COLO829 (cell line): Measurements from ENCODE around the gene ATP2B1.

Experiments
- DNase-seq: peaks from one replicate; pipeline ENCODE4 v3.0.0; 2012; ENCODE audit warnings: low spot score

ATP2B1 gene

DNA sequence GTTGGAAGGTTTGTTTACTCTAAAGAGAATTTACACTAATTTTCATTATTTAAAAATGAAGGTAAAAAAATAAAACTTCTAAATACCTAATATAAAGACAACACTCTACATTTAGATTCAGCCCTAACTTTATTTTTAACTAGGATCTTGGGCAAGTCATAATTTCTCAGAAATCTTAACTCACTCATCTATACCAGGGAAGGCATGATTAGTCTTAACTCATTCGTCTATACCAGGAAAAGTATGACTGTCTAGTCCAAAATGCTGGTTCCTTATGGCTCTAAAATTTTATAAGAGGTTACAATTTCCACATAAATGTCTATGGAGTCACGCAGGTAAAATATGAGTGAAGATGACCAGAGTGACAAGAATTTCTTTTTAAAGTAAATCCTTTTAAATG lies 130.1 kb downstream of the ATP2B1 start:
- DNase-seq = no peak

DNA sequence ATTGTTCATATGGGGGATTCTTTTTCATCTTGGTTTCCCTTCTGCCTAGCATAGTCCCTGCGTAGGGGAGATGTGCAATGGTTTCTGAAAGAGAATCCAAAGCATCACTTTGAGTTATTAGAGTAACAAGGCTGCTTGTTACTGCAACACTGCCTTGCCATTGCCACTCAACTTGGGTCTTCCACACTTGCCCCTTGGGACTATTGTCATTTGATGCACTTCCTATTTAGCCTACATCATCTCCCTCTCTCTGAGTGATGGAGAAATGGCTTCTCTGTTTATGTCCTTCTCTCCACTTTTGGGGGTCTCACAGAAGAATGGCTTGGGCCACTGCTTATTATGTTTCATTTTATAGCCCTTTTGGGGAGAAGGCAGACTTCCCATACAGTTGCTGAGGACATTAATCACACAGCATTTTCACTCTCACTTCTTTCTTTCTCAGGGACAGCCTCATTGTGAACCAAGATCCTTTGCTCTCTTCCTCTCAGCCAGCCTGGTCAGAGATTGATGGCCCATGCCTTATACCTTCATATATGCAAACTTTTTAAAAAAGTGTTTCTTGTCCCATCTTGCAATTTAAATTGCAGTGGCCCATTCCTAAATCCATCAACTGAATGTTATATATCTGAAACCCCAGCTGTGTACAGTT lies 131.9 kb downstream of the ATP2B1 start:
- DNase-seq = no peak

DNA sequence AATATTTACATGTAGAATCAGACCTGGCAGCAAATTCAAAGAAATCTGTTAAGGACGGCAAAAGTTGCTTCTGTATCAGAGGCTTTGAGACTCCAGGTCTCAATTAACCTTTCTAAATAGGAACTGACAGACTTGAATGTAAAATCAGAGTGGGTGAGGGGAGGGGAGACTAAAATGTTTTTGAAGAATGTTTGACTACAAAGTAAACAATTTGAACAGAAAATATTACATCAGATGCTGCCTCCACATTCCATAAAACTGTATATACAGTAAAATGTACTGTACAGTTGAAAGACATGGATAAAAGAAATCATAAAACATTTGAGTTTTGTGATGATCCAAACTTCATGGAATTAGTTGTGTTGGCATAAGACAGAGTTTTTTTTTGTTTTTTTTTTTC lies 133.3 kb downstream of the ATP2B1 start:
- DNase-seq = no peak

DNA sequence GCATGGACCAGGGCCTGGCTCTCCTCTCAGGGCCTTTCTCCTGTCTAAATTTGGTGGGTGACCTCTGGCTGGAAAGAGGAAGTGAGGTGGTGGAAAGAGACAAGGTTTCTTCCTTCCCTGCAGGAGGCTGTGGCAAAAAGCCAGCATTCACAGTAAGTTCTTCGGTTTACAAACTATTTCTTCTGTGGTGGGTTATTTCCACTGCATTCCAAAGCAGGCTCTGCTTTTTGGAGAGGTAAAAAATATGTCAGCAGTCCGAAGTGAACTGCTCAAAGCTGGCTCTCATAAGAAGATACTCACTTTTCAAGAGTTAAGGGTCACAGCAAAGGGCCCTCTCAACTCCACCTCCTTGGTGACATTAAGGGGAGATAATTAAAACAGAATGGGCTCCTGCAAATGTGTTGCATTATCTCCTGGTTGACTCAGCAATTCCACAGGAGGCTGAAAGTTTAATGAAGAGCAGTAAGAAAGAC lies 133.9 kb downstream of the ATP2B1 start:
- DNase-seq = peak; percentile 24

DNA sequence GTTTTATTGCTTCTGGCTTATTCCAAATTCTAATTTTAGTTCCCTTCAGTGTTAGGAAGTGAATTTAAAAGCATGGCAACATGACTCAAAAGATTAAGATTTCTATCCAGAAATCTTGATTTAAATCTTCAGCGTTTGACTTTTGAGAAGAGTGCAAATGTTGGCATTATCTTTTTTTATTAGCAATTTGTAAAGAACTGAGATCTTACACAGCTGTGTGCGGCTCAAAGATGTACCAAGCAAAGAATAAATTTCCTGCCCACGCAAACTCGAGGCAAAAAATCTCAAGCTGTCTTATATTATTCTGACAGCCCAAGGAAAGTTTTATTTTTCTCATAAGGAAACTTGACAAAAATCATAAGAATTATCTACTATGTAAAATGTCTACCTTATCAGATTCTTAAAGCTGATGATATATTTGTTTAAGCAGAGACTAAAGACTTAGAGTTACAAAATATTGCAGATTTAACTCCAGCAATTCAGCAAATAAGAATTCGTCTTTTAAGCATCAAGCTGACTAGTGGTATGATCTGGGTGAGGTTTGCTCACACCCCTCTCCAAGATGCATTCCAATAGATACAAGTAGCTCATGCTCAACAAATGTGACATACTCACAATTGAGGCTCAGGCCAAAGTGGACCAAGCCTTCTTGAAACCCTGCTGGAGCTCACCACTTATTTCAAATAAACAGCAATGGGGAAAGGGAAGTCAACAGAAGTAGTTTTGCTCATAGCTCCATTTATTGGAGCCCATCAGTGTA lies 135.4 kb downstream of the ATP2B1 start:
- DNase-seq = no peak

DNA sequence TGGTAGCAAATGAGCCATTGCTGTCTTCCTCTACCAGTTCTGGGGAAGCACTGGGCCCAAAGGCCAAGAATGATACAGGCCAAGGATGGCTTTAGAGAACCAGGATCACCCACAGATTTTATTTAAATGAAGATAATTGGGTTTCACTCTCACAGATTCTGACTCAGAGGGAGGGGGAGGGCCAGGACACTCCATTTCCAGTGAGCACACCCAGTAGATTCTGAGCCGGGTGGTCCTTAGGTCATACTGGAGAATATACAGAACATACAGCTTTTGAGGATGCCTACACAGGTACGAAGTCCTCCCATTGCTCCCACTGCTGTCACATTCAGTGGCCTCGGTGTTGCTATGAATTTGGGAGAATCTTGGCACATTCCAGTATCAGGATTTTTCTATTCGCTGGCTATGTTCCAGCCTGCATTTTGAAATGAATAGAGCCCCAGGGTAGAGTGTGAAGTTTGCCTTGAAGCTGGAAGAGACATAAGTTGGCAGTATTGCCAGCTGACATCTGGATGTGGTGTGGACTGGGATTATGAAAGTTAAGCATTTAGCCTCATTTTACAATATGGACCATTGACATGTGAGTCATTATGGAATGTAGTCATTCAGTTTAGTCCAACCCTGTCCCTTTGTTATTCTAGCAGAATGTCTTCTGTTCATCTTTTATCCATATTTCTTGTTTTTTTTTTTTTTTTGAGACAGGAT lies 137.0 kb downstream of the ATP2B1 start:
- peak; percentile 40 for DNase-seq

DNA sequence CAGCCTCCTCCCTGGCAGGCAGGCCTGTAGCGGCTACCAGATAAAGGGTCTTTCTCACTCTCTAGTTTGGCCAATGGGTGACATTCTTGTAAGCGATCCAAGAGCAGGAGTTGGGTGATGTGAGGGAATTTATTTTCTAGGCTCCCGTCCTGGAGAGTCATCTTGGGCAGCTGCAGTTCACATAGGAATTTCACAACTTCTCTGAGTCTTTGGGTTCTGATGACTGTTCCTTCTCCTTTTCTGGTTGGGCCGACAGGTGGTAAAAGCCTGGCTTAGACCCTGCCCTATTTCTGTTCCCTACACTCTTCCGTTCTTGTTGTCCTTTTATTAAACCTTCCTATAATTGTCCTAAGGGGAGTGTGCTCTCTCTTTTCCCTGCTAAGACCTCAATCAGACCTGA lies 140.2 kb downstream of the ATP2B1 start:
- DNase-seq = no peak

DNA sequence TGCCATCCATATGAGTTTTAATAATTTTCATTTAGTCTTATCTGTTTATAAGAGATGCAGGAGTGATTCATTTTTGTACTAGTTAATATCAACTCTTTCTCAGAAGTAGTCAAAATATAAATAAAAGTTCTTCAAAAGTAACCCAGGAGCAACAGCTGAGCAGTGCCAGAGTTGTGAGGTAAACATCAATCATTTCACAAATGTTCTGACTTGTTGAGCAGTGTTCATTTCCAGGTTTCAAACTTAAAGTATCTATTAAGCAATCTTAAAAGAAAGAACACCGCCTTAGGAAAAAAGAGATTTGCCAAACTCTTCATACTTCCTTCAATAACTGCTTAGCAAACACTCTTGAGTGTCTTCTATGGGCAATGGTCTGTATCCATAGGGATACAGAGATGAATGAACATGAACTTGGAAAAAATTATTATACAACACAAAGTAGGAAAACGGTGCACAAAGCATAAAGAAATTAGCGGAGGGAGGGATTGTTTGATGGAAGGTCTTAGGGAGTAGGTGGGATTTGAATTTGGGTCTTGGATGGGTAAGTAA lies 140.9 kb downstream of the ATP2B1 start:
- DNase-seq = no peak

DNA sequence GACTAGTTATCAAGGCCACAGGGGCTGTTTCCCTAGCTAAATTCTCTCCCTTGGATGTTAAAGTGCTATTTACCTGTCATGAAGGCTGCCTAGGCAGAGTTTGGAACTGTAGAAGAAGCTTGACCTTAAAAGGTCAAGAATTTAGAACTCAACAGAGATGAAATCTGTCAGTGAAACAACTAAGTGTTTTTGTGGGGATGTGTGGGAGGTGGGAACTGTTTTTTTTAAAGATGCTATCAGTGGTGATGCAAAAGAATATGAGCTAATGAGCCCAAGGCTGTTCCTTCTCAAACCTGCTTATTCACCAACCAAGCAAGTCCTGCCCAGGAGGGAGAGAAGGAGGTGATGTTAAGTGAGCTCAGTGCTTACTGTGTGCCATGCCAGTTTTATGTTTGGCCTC lies 142.0 kb downstream of the ATP2B1 start:
- DNase-seq = no peak

DNA sequence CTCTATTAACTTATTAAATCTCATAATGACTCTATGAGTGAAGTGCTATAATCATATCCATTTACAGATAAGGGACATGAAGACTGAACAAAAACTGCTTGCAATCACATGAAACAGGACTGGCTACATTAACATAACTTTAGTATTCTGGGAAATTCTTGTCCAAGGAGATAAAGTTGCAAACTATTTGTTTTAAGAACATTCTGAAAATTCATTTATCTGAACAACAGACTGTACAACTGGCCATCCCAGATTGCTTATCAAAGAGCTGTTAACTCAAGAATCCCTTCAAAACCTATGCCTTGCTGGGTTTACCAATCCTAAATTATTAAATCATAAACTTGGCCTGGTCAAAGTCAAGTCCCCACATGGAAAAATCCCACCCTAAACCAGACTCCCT lies 143.6 kb downstream of the ATP2B1 start:
- DNase-seq = no peak

DNA sequence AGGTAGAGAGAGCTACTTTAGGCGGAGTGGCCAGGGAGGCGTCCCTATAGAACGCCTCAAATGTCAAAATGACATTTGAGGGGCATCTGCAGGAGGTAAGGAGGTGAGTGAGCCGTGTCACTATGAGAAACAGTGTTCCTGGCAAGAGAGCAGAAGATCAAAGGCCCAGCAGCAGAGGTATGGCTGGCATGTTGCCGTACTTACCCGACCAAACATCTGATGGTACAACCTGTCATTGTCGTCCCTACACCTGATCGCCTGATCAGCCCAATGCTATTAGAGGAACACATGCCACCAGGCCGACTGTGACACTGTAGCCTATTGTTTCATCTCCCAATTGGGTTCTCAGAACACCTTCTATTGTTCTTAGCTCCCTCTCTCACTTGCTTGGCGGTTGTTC lies 148.9 kb downstream of the ATP2B1 start:
- DNase-seq = no peak

DNA sequence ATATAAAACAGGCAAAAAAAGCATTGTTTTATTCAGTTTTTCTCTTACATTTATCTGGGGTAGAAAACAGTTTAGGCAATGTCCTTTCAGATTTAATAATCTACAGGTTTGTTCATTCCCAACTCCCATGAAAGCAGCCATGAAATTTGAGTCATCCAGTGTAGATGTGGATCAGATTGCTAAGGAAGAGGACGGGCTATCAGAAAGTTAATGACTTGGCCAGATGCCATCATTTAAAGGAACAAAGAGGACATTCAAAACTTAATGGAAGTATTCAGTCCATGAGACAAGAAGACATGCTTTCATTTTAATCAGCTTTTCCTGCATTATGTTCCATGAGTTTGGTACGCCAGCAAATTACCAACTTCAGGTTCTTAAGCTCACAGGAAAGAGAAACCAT lies 151.7 kb downstream of the ATP2B1 start:
- peak; percentile 96 for DNase-seq

DNA sequence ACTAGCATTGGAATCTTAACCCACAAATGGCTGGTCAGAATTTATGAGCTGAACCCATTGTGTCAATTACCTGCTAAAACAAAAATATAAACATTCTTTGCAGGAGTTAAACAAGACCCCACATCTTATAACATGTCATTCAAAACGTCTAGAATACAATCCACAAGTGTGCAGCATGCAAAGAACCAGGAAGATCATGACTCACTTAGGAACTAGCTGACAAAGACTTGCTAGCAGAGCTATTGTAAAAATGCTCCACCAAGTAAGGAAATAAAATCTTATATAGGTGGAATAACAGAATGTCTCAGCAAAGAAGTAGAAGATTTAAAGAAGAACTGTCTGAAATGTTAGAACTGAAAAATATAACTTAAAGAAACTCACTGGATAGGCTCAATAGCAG lies 156.3 kb downstream of the ATP2B1 start:
- DNase-seq = no peak

DNA sequence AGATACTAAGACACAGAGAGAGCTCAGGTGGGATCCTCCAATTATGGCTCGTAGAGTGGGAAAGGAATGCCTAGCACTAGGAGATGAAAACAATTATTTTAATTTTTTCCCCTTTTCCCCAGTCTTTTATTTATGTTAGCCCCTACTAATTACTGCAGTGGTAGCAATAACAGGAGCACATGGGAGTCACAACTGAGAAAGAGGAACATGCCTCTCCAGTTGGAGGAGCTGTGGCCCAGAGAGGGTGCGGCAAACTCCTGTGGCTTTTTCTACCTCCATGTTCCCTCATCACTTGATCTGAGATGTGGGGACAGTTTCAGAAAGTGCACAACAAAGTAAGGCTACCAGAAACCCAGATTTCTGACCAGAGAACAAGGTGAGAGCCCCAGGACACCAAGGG lies 156.9 kb downstream of the ATP2B1 start:
- no peak for DNase-seq

DNA sequence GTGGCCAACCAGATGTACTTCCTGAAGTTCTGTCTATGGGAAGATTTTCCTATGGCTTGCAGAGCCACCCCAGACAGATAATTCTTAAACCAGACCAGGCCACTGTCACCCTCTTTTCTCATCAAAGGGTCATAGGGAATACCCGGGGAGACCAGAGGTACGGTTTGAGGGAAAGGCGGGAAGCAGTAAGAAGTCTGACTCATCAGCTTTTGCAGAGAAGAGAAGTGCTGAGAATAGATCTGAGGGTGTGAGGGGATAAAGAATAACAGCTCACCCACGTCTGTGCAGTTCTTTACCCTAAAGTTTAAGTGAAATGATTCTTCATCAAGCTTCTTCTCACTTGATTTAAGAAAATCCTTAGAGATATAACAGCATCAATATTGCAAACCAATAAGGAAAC lies 161.5 kb downstream of the ATP2B1 start:
- DNase-seq = no peak

DNA sequence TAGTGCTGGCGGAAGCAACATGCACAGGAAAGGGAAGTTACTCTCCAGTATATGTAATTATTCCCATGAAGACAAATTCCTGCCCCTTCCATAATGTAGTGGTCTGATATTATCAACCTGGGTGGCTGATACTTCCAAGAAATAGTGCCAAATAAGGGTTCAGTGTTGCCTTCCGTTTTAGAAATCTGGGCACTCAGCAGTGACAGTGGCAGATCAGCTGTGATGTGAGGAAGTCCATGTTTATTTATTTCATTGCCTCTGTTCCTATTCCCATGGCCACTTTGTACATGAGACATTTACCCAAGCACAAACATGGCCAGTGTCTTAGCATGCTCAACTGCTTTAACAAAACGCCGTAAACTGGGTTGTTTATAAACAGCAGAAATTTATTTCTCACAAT lies 162.5 kb downstream of the ATP2B1 start:
- no peak for DNase-seq

DNA sequence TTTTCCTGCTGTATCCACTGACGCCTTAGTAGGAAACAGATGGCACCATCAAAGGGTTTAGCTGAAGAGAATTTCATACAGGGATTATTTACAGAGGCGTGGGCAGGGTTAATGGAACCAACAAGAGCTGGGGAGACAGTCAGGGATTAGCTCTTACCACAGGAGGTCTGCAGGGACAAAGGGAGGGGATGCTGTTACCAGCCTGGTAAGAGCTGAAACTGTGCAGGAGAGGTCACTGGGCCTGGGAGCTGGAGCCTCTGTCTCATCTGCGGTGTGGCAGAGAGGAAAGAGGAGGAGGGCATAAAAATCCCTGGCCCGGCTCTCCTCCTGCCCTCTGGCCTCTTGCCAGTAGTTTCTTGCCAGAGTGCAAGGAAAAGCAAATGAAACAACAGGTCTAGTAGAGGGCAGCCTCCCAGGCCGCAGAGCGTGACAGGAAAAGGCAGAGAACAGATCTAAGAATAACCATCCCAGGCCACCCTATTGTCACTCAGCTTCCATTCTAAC lies 163.9 kb downstream of the ATP2B1 start:
- DNase-seq = no peak

DNA sequence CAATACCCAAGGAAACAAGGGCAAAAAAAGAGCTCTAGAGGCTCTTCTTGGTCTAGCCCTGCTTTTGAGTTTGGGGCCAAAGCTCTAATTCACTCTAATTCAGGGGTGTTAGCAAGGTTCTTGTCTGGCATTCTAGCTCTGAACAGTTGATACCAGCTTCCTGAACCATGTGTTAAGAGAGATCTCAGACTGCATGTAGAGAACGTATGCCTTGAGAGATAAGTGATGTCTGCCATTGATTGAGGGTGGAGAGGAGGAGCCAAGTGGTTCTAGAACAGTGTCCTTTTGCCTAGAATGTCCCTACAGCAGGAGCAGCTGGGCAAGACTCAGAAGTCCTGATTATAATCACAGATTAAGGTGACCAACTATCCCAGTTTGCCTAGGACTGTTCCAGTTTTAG lies 164.6 kb downstream of the ATP2B1 start:
- no peak for DNase-seq

DNA sequence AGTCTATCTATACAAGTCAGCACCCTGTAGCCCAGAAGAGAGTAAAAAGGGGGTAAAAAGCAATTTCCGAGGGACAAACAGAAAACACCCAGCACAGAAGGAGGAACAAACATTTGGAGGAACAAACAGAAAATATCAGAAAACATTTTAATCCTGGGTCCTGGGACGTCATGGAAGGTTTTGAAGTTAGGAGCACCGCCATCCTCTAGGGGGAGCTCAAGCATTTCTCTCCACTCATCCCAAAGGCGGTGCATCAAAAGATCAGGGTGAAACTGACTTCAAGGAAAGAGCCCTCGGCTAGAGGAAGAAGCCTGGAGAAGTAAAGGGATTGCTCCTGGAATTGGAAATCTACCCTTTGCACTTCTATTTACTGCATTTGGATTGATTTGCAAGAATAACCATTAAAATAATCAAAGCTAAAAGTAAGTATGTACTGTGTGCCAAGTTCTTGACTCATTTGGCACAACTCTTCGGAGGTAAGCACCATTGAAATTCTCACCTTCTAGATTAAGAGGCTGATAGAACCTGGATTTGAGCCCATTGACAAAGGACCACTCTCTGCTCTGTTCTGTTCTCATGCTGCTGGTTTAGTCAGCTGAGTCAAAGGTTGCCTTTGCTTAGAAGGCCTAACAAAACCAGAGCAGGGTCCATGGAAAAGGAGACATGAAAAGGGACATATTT lies 165.6 kb downstream of the ATP2B1 start:
- DNase-seq = peak; percentile 80

DNA sequence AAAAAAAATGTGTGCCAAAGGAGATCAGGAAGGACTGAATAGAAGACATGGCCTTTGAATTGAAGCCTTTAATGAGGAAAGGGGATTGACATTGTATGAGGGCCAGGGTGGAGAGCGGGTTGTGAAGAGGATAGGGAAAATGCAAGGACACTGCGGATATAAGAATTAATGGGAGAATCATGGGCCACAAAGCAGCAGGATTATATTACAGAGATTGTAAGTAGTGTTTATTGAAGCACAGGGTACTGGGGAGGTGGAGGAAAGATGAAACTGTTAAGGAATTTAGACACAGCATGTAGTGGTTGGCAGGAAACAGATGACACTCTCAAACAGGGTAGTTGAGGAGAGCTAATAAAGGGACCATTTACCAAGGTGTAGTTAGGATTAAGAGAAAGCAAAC lies 166.4 kb downstream of the ATP2B1 start:
- DNase-seq = no peak

DNA sequence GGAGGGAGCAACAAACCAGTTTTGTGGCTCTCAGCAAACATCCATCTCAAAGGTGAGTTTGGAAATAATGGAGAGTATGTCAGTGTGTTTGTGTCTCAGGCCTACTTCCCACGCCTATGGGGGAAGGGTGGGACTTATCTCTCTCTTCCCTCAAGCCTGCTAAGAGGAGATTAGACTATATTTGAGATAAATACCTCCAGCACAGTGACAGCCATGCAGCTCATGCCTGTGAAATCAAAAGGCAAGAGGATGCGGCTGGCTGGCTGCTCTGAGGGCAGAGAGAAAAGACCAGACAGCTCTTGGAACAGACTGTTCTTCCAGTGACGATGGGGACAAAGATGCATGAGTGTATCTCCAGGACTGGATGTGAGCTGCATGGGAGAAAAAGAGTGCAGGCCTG lies 168.1 kb downstream of the ATP2B1 start:
- DNase-seq = no peak
